ENCODE results near the gene TUBGCP4. TPM values are rescaled to one million over a fixed set of nuclear protein-coding genes. Genes with fewer than 3 reads are reported as not detected.

Gene TUBGCP4
- total RNA-seq, 1 experiment from 2014 or later: 23.5 TPM

DNA sequence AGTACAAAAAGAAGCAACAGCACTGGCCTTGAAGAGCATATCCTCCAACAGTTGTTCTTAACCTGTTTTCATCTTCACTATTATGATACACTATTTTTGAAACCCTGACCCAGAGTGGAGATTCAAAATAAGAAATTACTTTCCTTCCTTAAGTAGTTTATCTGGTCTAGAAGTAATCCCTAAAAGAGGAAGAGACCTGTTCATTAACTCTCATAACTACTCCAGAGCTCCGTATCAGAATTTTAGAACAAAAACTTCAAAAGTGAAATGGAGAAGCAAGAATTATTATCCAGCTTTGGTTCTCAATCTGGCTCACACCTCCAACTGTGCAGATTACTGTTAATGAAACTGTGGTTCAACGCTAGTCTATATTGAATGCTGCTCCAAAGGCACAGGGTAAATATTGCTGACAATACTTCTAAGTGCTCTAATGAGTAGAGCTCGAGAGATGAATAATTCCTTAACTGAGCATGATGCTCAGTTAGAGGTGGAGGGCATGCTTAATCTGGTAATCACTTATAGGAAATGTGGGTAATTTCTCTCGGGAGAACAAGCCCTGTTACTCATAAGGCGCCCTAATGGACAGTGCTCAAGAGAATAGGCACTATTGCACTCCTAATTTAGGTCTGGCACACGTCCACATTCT is 45.7 kb upstream of the TUBGCP4 start:
- Histone ChIP-seq H2BK20ac (ENCODE audit: low read depth, low read length, poor library complexity, severe bottlenecking) (no peak overlapping the region), H3K79me2 (ENCODE audit: insufficient read depth, low read length) (no peaks in the 10 kb centered on the region), H3K27ac (ENCODE audit: insufficient read length, low read depth, low read length) (no peak overlapping the region), H4K20me1 (ENCODE audit: control insufficient read depth, insufficient read depth, insufficient read length) (no peaks in the 10 kb centered on the region), H3K23ac (ENCODE audit: insufficient read length, low read depth, low read length) (no peak overlapping the region), H3K4me2 (ENCODE audit: insufficient read depth, insufficient read length, low read length) (no peak overlapping the region), H3K27me3 (ENCODE audit: insufficient read depth, low read length) (no peaks in the 10 kb centered on the region), H3K4me1 (ENCODE audit: insufficient read depth, low read length) (peaks cover 3% of the 10 kb centered on the region; the same call in 1 of the 2 replicates), H3K56ac (ENCODE audit: insufficient read length, low read depth, low read length) (no peak overlapping the region), H2AK5ac (ENCODE audit: insufficient read length, low read length) (no peak overlapping the region), H2BK120ac (ENCODE audit: low read depth, low read length, poor library complexity, severe bottlenecking) (no peak overlapping the region), H4K91ac (ENCODE audit: insufficient read length, low read depth, low read length) (no peak overlapping the region), H4K8ac (replicated peaks; ENCODE audit: insufficient read length, low read depth, low read length) (no peak overlapping the region), H3K9me3 (ENCODE audit: control insufficient read depth, low read depth, low read length) (no peaks in the 10 kb centered on the region), H3T11ph (ENCODE audit: low read length) (no peak overlapping the region), H3K14ac (ENCODE audit: insufficient read depth, low read length) (no peak overlapping the region), H4K5ac (ENCODE audit: insufficient read length, low read depth, low read length) (no peak overlapping the region), H3K18ac (ENCODE audit: insufficient read length, low read depth, low read length) (no peak overlapping the region), H2BK12ac (ENCODE audit: insufficient read length, low read depth, low read length) (no peak overlapping the region), H2AFZ (ENCODE audit: low read length) (no peak overlapping the region), H3K79me1 (ENCODE audit: insufficient read depth, low read depth, low read length, poor library complexity, severe bottlenecking) (peaks cover 9% of the 10 kb centered on the region), H3K23me2 (ENCODE audit: insufficient read length, low read depth, low read length, poor library complexity, severe bottlenecking) (no peaks in the 10 kb centered on the region), H3K9ac (ENCODE audit: extremely low read depth, insufficient read length, low read length) (no peak overlapping the region), H2BK15ac (ENCODE audit: low read depth, low read length) (no peak overlapping the region), H2BK5ac (ENCODE audit: insufficient read length, low read length) (no peak overlapping the region), H3K4ac (ENCODE audit: low read depth, low read length) (no peak overlapping the region)
- WGBS (ENCODE audit: extremely low coverage, insufficient read length, low lambda C conversion rate): no CpG with 5 or more reads among the region's 6 CpGs
- H3K4me1 Mint-ChIP-seq: peaks cover 11 to 12% of the 10 kb centered on the region in 2 experiments
- H3K9me3 Mint-ChIP-seq: no peaks in the 10 kb centered on the region
- H3K27ac Mint-ChIP-seq: no peak overlapping the region
- peaks cover 21% of the 10 kb centered on the region for H3K27me3 Mint-ChIP-seq (ENCODE audit: low read depth)
- TF ChIP-seq, protein P1, sequence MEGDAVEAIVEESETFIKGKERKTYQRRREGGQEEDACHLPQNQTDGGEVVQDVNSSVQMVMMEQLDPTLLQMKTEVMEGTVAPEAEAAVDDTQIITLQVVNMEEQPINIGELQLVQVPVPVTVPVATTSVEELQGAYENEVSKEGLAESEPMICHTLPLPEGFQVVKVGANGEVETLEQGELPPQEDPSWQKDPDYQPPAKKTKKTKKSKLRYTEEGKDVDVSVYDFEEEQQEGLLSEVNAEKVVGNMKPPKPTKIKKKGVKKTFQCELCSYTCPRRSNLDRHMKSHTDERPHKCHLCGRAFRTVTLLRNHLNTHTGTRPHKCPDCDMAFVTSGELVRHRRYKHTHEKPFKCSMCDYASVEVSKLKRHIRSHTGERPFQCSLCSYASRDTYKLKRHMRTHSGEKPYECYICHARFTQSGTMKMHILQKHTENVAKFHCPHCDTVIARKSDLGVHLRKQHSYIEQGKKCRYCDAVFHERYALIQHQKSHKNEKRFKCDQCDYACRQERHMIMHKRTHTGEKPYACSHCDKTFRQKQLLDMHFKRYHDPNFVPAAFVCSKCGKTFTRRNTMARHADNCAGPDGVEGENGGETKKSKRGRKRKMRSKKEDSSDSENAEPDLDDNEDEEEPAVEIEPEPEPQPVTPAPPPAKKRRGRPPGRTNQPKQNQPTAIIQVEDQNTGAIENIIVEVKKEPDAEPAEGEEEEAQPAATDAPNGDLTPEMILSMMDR (conservative IDR thresholded peaks at IDR 0.05): no peak
- no peak overlapping the region for H3K4me3 Mint-ChIP-seq
- H3K36me3 Mint-ChIP-seq (ENCODE audit: insufficient read depth in 1 of 3, low read depth in 3 of 3): peaks cover 5 to 11% (median 8%) of the 10 kb centered on the region in 3 experiments; a peak in 4 of 7 replicates
- DNase-seq: no peak
